ENCODE measurements around the gene ERC1.
"Not testable (repeated sequence)": the region's sequence is repeated elsewhere in the genome, so short reads cannot be mapped to it uniquely, and the experiment has no call there.

ERC1 gene

GRCh38 chr12:1307796-1308195, 316.8 kb downstream of the ERC1 start:
- in situ Hi-C loops (cut with HindIII; ENCODE audit: low sequenced_read_pairs): no loop called here

DNA sequence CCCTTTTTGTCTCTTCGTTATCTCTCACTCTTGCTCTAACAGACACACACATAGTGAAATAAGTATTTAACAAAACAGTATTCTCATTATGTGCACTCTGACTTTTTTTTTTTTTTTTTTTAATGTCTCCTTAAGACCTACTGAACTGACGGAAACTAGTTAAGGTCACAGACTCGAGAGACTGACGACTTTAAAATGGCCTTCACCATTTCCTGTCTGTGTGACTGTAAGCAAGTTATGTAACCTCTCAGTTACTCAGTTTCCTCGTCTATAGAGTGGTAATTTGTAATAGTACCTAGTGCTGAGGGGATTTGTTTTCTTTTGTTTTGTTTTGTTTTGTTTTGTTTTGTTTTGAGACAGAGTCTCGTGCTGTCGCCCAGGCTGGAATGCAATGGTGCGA, 318.6 kb downstream of the ERC1 start:
- in situ Hi-C loops (cut with HindIII; ENCODE audit: low sequenced_read_pairs): no loop called here

GRCh38 chr12:1310653-1311052, 319.6 kb downstream of the ERC1 start:
- in situ Hi-C loops (cut with HindIII; ENCODE audit: low sequenced_read_pairs): no loop called here

- in situ Hi-C loops (cut with HindIII; ENCODE audit: low sequenced_read_pairs): no loop called here
These were observed 320.1 kb downstream of the ERC1 start for GRCh38 chr12:1311145-1311544.

DNA sequence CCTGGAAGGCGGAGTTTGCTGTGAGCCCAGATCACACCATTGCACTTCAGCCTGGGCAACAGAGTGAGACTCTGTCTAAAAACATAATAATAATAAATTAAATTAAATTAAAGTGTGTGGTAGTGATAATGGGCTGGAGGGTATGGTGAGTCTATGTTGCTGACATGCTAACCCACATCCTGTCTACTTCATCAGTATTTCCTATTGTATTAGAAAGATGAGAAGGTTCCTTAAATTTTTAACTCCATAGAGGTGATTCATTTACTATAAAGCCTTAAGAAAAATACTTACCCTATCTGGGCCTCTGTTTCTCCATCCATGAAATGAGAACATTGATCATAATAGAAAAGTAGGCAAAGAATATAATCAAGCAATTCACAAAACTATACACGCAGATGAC, 322.9 kb downstream of the ERC1 start:
- in situ Hi-C loops (cut with HindIII; ENCODE audit: low sequenced_read_pairs): no loop called here

DNA sequence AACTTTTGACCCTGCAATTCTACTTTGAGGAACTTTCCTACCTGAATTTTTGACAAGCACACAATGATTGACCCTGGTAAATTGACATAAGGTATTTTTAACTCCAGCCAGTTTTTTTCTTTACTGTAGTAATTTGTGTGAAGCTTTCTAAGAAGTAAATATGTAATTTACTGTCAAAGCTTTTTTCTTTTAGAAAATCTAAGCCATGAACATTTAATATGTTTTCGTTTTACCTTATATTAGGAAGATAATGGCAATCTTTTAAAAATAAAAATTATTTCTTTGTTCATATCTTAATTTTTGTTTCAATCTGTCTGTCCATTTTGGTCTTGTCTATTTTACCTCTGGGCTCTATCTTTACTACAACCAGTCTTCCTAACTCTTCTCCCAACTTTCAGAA, 323.5 kb downstream of the ERC1 start:
- in situ Hi-C loops (cut with HindIII; ENCODE audit: low sequenced_read_pairs): no loop called here

DNA sequence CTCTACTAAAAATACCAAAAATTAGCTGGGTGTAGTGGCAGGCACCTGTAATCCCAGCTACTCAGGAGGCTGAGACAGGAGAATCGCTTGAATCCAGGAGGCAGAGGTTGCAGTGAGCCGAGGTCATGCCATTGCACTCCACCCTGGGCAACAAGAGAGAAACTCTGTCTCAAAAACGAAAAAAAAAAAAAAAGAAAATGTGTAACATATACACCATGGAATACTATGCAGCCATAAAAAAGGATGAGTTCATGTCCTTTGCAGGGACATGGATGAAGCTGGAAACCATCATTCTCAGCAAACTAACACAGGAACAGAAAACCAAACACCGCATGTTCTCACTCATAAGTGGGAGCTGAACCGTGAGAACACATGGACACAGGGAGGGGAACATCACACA, 326.0 kb downstream of the ERC1 start:
- in situ Hi-C loops (cut with HindIII; ENCODE audit: low sequenced_read_pairs): not testable (repeated sequence)

GRCh38 chr12:1318327-1319031, 327.5 kb downstream of the ERC1 start:
- in situ Hi-C loops (cut with HindIII; ENCODE audit: low sequenced_read_pairs): no loop called here

DNA sequence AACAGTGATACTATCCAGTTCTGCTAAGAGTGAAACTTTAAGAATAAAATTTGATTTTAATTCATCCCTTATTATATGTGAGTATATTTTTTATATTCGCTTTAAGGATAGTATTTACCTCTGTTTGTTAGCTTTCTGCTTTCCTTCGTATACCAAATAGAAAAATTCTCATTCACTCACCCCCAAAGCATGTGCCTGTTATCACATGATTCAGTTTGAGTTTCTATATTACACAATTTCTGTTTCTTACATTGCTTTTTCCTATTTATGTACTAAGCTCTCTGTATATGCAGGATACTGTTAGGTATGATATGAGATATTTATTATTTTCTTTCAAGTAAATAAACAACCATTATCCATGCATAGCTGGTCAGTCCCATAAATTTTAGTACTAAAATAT, 328.2 kb downstream of the ERC1 start:
- in situ Hi-C loops (cut with HindIII; ENCODE audit: low sequenced_read_pairs): no loop called here

DNA sequence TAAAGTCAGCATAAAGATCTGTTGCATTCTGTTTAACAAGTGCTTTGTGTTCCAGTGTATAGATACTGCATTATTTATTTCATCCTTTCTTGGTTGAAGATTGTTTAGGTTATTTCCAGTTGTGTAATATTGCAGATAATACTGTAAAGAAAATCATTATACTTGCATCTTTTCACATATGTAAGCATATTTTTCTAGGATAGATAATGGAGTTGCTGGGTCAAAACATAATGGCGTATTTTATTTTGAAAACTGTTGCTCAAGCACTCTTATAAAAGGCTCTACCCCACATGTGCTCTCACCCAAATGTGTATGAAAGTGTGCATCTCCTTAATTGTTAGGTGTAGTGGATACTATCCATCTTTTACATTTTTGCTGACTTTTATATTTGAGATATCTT, 329.0 kb downstream of the ERC1 start:
- in situ Hi-C loops (cut with HindIII; ENCODE audit: low sequenced_read_pairs): no loop called here

DNA sequence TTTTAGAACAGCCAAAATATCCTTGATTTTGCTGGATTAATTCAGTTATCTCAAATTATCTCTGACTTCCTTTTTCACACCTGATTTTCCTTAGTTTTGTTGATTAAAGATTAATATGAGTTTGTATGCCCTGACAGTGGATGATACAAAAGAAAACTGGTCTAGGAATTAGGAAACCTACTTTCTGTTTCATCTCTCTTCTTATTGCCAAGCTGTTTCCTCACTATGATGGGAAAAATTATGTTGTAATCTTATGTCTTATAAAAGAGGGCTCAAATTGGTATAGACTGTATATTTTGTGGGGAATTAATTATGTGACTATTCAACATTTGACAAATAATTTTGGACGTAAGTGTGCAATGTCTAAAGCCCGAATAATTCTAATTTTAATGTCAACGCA, 331.8 kb downstream of the ERC1 start:
- in situ Hi-C loops (cut with HindIII; ENCODE audit: low sequenced_read_pairs): no loop called here

GRCh38 chr12:1324099-1324498, 333.1 kb downstream of the ERC1 start:
- in situ Hi-C loops (cut with HindIII; ENCODE audit: low sequenced_read_pairs): no loop called here

DNA sequence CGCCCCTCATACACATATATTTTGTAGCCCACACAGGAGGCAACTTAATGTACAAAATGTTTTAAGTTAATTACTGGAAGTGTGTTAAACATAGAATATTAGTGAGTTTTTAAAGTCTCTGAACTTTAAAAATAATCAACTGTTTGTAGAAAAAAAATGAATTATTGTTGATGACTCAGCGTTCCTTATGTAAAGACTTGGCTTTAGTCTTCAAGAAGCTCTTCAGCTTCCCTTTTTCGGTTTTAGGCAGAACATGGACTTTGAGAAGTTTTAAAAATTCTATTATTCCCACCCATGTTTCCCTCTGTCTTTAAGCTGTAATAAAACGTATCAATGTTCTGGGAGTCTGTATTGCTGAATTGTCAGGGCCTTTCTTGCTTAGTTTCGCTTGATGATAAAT, 333.9 kb downstream of the ERC1 start:
- in situ Hi-C loops (cut with HindIII; ENCODE audit: low sequenced_read_pairs): no loop called here

- in situ Hi-C loops (cut with HindIII; ENCODE audit: low sequenced_read_pairs): no loop called here
These were observed 334.6 kb downstream of the ERC1 start for GRCh38 chr12:1325666-1326065.

DNA sequence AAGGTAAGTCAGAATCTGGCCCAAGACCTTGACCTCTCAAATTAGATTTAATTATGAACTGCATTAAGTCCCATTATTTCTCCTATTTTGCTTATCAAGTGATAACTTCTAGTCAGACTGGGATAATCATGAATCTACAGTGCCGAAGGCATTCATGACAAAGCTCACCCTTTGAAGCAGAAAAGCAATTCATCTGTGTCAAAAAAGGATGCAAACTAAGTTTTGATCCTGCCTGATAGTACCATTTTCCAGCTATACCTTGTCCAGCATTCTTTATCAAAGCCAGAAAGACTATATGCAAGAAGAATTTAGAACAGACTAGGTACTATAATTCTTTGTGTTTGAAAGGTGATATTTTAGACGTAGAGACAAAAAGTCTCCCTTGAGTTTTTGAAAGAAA, 335.2 kb downstream of the ERC1 start:
- in situ Hi-C loops (cut with HindIII; ENCODE audit: low sequenced_read_pairs): no loop called here

DNA sequence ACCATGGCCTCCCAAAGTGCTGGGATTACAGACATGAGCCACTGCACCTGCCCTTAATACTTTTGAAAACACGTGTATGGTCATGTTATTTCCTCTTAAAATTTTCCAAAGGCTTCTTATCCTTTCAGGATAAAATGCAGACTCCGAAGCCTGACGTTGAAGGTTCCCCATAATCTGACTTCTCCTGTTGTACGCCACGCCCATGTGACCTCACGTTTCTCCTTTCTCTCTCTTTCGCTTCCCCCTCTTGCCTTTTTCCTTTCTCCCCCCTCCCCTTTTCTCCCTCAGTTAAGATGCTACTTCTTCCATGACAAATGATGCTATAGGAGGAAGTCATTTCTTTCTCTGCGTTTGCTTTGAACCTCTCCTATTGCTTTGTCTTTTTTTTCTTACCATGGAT, 337.4 kb downstream of the ERC1 start:
- in situ Hi-C loops (cut with HindIII; ENCODE audit: low sequenced_read_pairs): no loop called here

DNA sequence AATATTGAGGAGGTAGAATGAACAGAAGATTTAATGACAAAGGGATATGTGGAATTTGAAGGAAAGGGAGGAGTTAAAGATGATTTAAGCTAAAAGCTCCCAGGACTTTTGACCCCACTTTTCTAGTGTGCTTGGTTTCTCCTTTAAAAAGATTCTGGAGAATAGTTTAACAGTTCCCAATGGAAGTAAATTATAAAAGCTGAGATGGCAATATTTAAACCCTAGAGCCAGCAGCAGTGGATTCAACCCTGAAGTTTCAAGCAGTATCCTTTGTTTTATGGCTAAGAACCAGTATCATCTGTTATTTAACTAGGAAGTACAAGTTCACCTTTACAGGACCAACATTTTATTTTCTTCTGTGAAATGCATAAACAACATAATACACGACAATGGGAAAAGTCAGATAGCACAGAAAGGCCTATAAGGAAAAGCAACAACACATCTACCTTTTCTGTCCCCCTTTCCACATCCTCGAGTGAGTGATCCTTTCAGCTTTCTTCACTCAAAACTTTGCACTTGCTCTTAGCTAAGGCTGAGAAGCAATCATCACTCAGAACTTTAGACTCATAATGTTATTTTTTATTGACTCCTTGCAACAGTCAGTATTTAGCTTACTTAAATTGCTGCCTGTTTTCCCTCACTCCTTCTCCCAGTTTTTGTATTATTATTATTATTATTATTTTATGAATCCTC, 338.9 kb downstream of the ERC1 start:
- in situ Hi-C loops (cut with HindIII; ENCODE audit: low sequenced_read_pairs): no loop called here

GRCh38 chr12:1330477-1330827, 339.4 kb downstream of the ERC1 start:
- in situ Hi-C loops (cut with HindIII; ENCODE audit: low sequenced_read_pairs): no loop called here

GRCh38 chr12:1332327-1332726, 341.3 kb downstream of the ERC1 start:
- in situ Hi-C loops (cut with HindIII; ENCODE audit: low sequenced_read_pairs): no loop called here

GRCh38 chr12:1338483-1339177, 347.6 kb downstream of the ERC1 start:
- in situ Hi-C loops (cut with HindIII; ENCODE audit: low sequenced_read_pairs): no loop called here

DNA sequence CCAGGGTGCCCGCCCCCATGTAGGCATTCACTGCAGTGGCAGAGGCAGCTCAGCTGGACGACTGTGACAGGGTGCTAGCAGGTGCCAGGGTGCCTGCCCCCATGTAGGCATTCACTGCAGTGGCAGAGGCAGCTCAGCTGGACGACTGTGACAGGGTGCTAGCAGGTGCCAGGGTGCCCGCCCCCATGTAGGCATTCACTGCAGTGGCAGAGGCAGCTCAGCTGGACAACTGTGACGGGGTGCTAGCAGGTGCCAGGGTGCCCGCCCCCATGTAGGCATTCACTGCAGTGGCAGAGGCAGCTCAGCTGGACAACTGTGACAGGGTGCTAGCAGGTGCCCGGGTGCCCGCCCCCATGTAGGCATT, 348.1 kb downstream of the ERC1 start:
- in situ Hi-C loops (cut with HindIII; ENCODE audit: low sequenced_read_pairs): not testable (repeated sequence)

DNA sequence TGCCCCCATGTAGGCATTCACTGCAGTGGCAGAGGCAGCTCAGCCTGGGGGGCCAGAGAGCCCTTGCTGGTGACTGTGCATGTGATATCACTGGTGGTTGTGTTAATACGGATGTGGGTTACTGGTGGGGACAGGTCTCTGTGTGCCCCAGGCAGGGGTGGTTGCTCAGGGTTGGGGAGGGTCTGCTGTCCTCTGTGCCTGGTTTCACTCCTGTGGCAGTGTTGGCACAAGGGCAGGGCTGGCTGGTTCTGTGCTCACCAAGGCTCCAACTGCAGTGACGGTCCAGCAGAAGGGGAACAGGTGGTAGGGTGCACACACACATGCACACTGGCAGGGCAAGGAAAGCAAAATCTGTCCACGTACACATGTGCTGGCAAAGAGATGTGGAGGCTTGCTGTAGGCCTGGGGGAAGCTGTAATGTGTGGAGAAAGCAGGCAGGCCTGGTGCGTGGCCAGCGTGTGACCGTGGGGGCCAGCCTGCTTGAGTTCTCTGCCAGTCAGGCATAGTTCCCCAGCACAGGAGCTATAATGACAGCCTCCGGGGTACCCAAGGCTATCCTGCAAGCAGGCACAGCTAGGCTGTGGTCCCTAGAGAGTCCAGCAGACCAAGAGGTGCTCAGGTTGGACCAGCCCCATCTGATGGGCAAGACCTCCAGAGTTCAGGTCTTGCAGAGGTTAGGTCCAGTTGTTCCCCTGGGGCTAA, 348.7 kb downstream of the ERC1 start:
- in situ Hi-C loops (cut with HindIII; ENCODE audit: low sequenced_read_pairs): loop anchor here (5.0 kb wide), 1 partner anchor 72 kb away; no protein-coding TSS in a partner anchor
